ENCODE results near the gene PRLR. TPM values are rescaled to one million over a fixed set of nuclear protein-coding genes. Genes with fewer than 3 reads are reported as not detected.

PRLR gene
- total and polyA plus RNA-seq, 2 of the 8 experiments (the other 6 are each of a cell fraction or from before 2014, with no cell fraction given) = 0.53 to 2.5 TPM

DNA sequence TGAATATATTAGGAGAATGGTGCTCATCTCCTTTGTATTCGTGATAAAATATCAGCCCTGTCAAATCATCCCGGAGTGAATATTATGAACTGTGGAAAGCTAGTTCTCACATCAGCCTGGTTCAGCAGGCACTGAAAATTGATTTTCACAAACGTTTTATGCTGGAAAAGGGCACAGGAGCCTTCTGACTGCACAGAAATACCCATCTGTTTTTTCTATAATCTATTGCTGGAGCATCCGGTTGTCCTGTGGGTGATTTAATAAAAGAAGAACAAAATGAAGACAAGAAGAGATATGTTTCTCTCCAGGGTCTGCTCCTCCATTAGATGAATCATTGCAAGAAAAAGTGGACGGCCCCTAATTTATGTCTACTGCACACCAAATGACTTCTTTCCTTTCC lies 85.3 kb downstream of the PRLR start:
- H2BK20ac ChIP-seq (ENCODE audit: low read length) = no peak overlapping the region
- no peak overlapping the region for H2BK5ac ChIP-seq (ENCODE audit: low read depth, low read length)
- H3K9ac ChIP-seq (replicated peaks in 1 of 4; ENCODE audit: extremely low read depth in 1 of 4, low read depth in 3 of 4, low read length in 3 of 4) = no peak overlapping the region
- H4K91ac ChIP-seq (replicated peaks; ENCODE audit: insufficient read length, low read length) = no peak overlapping the region
- H3K79me2 ChIP-seq (ENCODE audit: control insufficient read depth in 1 of 2, insufficient read depth in 2 of 2, low read length in 2 of 2) = no peaks in the 10 kb centered on the region
- H4K8ac ChIP-seq (ENCODE audit: extremely low read depth, insufficient read depth, low read length) = no peak overlapping the region
- FAIRE-seq (no peak), DNase-seq (ENCODE audit: low read depth in 1 of 2, low spot score in 2 of 2) (no peak)
- TF ChIP-seq SP4 (IDR thresholded peaks at IDR 0.05; ENCODE audit: low read length) = no peak
- TF ChIP-seq EP300 (IDR thresholded peaks at IDR 0.05; ENCODE audit: borderline replicate concordance in 1 of 2, low read depth in 2 of 2, low read length in 2 of 2) = no peak
- TF ChIP-seq ASH2L (IDR thresholded peaks at IDR 0.05; ENCODE audit: low read length) = no peak
- H2BK12ac ChIP-seq (ENCODE audit: low read depth, low read length) = no peak overlapping the region
- POLR2A ChIA-PET (ENCODE audit: partially characterized antibody) = no interaction called here
- no peaks in the 10 kb centered on the region for H3K23me2 ChIP-seq (ENCODE audit: low read depth, low read length)
- CTCF ChIA-PET (ENCODE audit: partially characterized antibody) = interaction anchor here (0.6 kb wide), 1 partner anchor 39 kb away, joined by 3 read pairs; no protein-coding TSS in a partner anchor
- H4K5ac ChIP-seq (ENCODE audit: insufficient read length, low read depth, low read length) = no peak overlapping the region
- H3K79me1 ChIP-seq (ENCODE audit: low read depth, low read length) = no peaks in the 10 kb centered on the region
- H2BK120ac ChIP-seq (replicated peaks; ENCODE audit: low read depth, low read length) = no peak overlapping the region
- H3K4me3 ChIP-seq (ENCODE audit: extremely low read depth in 1 of 4, insufficient read depth in 2 of 4, low read depth in 3 of 4, low read length in 4 of 4) = no peak overlapping the region
- no peak overlapping the region for H3K18ac ChIP-seq (ENCODE audit: extremely low read depth, low read length)
- H3K9me3 ChIP-seq (ENCODE audit: insufficient read depth in 2 of 2, low read depth in 1 of 2, low read length in 1 of 2) = no peaks in the 10 kb centered on the region
- 87% methylated on average over 5 of the region's 5 CpGs; no CpG with 5 or more reads in 1 of the 2 experiments for WGBS, 2 experiments (ENCODE audit: extremely low coverage in 1 of 2, insufficient coverage in 1 of 2, insufficient read length in 1 of 2, insufficient replicate concordance in 2 of 2, low coverage in 1 of 2, low lambda C conversion rate in 2 of 2, missing lambda C conversion rate in 1 of 2)
- no peak overlapping the region for H3K27ac ChIP-seq (ENCODE audit: low read depth, low read length)
- no peak overlapping the region for H3K4me2 ChIP-seq (ENCODE audit: insufficient read depth in 1 of 2, low read depth in 2 of 2, low read length in 2 of 2)
- peaks cover 0 to 6% (median 0%) of the 10 kb centered on the region in 4 experiments; a peak in 1 of 7 replicates for H3K4me1 ChIP-seq (replicated peaks in 1 of 4; ENCODE audit: control insufficient read depth in 3 of 4, insufficient read depth in 4 of 4, low read length in 3 of 4)
- no peak overlapping the region for H3K14ac ChIP-seq (ENCODE audit: insufficient read length)
- H3K4ac ChIP-seq (replicated peaks; ENCODE audit: insufficient read length, low read depth, low read length) = no peak overlapping the region
- no peak overlapping the region for H3K23ac ChIP-seq (ENCODE audit: insufficient read length)
- no peak overlapping the region for H2AK5ac ChIP-seq (ENCODE audit: low read depth, low read length)
- H3K56ac ChIP-seq (replicated peaks; ENCODE audit: insufficient read length, low read depth, low read length) = no peak overlapping the region
- H2AFZ ChIP-seq (ENCODE audit: low read length) = no peak overlapping the region
- no peaks in the 10 kb centered on the region for H3K27me3 ChIP-seq (replicated peaks in 1 of 4; ENCODE audit: control insufficient read depth in 3 of 4, extremely low read depth in 1 of 4, insufficient read depth in 3 of 4, low read length in 3 of 4)
- H4K20me1 ChIP-seq (replicated peaks in 1 of 2; ENCODE audit: control insufficient read depth in 1 of 2, insufficient read depth in 2 of 2, low read length in 2 of 2) = no peaks in the 10 kb centered on the region
- H3K36me3 ChIP-seq (ENCODE audit: control insufficient read depth in 2 of 4, insufficient read depth in 4 of 4, low read length in 3 of 4) = no peaks in the 10 kb centered on the region
- H2BK15ac ChIP-seq (ENCODE audit: low read length) = no peak overlapping the region
